NCI-H69 (cell line): ENCODE results near the gene RXRG.

Source experiments
- DNase-seq: peaks from one replicate; lab custom pipeline; 2025; lab: John Stamatoyannopoulos, UW

Gene RXRG

GRCh38 chr1:165409657-165410358, 35.1 kb downstream of the RXRG start:
- no peak for DNase-seq

GRCh38 chr1:165408518-165408917, 36.4 kb downstream of the RXRG start:
- peak; percentile 84 for DNase-seq

- DNase-seq: no peak
Observed at GRCh38 chr1:165407398-165407797, 37.5 kb downstream of the RXRG start.

DNA sequence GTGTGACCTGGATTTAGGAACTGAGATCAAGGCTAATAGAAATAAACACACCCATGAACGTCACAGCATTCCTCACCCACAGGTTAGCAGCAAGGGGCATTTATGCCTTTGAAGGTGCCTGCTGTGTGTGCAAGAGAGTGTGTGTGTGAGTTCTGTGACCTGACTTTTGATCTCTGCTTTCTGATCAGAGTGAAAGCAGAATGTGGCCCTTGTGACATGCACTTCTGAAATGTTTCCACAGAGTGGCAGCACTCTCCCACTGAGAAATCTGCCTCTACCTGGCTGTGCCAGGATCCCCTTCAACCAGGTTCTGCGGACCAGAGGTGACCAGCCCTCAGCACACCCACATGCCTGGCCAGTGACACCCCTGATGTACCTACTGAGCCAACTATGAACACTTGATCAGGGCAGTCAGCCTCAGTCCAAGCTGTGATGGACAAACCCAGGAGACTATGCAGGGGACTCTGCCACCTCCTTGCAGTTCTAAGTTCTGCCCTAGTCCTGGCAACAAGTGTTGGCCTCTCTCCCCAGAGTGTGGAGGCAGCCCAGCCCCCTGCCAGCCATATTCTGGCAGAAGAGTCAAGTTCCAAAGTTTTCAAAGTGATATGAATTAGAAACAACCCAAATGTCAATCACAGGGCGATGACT, 41.0 kb downstream of the RXRG start:
- peak; percentile 71 for DNase-seq

DNA sequence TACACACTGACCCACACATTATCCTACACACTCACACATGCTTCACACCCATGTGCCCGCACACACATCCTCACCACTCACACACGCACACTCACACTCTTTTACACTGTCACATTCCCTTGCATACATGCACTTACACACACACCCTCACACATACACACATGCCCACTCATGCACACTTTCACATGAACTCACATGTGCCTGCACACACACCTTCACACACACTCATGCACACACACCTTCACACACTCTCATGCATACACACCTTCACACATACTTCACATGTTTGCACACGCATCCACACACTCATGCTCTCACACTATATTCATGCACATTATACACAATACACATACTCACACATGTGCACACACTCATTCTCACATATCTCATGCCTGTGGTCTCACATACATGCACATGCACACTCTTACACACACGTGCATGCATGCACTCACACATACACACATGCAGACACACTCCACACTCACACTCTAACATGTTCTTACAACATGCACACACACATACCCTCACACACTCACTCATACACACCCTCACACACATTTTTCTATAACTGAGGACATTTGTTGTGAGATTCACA, 42.3 kb downstream of the RXRG start:
- DNase-seq: no peak

DNA sequence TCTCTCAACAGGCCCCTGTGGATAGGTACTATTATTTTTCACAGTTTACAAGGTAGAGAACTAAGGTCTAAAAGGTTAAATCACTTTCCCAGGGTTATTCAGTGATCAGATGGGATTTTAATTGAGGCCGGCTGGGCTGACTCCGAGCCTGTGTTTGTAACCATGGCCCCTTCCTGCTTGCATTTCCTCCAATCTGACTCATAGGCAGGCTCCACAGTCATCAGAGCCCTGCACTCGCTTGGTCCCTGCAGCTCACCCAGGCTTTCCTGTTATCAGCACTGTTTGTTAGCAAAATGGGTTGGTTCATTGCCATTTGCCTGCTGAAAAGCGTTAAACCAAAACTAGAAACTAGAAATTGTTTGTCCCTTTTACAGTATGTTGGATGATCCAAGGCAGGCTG, 47.0 kb downstream of the RXRG start:
- DNase-seq: peak; percentile 22

DNA sequence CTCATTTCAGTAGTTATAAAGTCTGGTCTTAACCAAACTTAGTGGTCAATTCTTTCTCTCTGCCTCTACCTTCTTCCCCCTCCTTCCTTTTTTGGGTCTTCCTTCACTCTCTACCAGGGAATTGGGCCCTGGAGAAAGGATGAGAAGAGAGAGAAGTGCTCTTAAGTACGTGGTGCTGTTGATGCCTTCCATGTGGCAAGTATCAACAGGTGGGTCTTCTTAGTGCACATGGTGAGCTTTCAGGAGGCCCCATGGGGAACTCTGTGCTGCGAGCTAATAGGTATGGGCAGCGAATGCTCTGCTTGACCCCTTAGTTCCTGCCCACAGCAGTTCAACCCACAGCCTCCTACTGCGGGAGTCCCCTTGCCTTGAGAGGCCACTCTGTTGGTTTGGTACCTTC, 49.0 kb downstream of the RXRG start:
- DNase-seq: no peak

GRCh38 chr1:165395478-165395877, 49.4 kb downstream of the RXRG start:
- peak; percentile 36 for DNase-seq

DNA sequence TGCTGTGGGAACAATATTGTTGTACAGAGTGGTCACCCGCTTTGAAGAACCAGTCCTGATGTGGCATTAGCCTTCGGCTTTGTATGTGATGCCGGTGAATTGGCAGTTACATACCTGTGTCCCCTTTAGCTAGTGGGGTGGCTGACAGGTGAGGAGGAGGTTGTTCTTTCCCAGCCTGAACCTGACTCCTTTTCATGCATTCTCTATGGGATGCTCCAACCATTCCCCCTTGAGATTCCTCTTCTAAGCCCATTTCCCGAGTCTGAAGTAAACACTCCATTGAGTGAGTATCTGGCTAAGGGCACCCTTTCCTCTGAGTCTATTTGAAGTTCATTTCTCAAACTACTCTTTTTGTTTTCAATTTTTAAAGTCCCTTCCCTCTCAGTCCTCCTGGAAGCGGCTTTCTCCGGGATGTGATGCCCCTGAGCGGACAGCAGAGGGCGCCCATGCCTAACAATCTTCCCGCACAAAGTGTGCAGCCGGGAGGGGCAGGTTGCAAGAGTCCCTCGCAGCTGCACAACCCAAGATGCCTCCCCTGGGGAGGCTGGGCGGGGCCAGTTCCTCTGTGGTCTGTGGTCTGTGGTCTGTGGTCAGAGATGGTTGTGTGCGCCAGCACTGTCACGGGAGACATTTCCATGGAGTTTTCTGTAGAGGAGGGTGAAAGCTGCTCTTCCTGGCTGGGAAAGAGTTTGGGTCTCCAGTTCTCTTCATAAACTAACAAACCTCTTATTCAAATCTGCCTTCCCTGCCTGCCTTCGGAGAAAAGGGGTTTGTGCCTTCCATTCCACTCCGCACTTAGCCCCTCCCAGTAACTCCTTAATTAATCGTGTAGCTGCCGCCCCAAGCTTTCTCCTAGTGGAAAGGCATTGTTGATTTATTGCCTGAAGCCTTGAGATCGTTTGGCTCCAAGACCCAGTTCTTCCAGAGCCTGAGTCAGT, 52.0 kb downstream of the RXRG start:
- DNase-seq: peak; percentile 96

DNA sequence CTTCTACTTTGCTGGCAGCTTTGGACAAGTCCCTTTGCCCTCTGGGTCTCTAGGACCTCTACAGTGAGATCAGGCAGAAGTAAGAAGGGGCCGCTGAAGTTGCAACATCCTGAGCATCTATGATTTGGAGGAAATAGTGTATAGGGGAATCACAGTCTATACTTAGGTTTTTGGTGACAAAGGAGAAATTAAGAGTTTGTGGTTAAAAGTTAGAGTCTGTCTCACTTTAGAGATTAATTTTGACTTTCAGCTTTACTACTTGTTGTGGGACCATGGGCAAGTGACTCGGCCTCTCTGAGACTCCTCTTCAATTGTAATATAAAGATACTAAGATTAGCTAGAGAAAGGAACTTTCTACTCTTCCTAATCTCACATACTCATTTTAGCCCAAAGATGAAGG, 55.3 kb downstream of the RXRG start:
- DNase-seq: no peak

DNA sequence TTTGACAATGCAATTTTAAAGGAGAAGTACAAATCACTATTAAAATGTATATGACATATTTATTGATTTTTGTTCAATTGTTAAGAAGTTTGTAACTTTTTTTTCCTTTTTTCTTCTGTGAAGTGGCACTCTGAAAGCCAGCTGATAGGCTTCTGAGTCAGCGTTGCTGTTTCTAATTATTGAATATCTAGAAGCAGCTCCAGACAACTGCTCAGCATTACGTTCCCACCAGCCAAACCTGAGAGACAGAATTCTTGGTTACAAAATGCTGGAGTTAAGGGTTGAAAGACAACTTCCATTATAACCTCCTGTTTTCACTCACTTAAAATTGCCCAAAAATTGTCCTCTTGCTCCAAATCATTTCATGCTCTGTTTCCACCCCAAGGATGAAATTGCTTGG, 57.0 kb downstream of the RXRG start:
- no peak for DNase-seq

DNA sequence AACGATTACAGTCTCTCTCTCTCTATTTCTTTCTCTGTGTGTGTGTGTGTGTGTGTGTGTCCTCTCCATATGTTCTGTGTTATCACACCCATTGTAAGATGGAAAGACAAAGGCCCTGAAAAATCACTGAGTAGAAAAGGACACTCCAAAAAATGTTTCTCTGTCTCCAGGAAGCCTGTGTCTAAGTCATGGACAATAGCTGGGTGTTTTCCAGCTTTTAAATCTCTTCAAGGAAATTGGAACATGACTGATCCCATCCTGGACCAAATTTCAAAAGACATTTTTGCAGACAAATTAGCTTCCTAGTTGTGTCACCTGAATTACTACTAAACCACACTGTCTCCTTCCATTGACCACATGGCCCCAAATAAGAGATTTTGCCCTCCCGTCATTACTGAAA, 57.4 kb downstream of the RXRG start:
- no peak for DNase-seq

DNA sequence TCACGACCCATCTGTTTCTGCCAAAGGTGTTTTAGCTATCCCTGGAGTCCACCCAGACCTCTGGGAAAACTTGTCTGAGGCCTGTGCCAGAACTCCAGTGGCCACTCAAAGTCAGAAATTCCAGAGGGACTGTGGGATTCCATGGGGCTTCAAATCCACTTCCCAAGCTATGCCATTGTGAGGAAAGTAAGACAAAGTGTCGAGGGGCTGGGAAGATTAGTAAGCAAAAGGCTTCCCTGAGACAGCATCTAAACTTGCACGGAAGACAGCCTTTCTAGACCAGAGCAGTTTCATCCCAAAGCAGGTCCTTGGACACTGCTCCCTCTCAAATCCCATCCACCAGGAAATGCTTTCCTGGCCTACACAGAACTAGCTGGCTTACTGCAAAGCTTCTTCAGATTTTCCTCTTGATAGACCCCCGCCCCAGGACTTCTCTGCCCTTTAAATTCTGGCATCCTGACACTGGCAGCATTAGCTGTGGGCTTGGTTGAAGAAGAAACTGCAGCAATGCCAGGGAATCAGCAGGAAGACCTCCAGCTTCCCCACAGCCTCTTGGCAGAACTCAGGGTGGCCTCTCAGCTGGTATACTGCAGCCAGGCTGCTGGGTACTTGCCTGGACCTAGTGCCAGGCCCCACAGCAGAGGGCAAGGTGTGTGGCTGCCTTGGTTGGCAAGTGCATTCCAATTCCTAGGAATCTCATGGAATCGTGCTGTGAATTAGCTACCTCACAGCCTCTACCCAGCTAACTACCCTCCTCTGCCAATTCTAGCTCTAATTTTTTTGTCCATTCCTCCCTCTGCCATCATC, 61.1 kb downstream of the RXRG start:
- no peak for DNase-seq

DNA sequence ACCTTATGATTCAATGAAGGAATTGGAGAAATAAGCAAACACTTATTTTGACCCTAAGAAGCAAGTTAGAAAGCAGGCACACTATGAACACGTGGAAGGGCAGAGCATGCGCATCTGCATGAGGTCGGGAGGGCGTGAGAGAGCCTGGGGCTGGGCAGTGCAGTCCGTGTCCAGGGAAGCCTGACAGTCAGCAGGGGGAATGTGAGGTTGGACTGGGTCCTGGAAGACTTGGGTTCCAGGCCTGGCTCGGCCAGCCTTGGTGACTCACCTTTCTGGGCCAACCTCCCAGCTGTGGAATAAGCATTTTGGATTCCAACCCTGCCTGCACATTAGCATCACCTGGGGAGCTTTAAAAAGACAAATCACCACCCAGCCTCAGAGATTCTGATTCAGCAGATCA, 61.9 kb downstream of the RXRG start:
- DNase-seq: no peak

- no peak for DNase-seq
Observed at GRCh38 chr1:165381745-165382505, 63.0 kb downstream of the RXRG start.

GRCh38 chr1:165376811-165377311, 68.1 kb downstream of the RXRG start:
- no peak for DNase-seq

DNA sequence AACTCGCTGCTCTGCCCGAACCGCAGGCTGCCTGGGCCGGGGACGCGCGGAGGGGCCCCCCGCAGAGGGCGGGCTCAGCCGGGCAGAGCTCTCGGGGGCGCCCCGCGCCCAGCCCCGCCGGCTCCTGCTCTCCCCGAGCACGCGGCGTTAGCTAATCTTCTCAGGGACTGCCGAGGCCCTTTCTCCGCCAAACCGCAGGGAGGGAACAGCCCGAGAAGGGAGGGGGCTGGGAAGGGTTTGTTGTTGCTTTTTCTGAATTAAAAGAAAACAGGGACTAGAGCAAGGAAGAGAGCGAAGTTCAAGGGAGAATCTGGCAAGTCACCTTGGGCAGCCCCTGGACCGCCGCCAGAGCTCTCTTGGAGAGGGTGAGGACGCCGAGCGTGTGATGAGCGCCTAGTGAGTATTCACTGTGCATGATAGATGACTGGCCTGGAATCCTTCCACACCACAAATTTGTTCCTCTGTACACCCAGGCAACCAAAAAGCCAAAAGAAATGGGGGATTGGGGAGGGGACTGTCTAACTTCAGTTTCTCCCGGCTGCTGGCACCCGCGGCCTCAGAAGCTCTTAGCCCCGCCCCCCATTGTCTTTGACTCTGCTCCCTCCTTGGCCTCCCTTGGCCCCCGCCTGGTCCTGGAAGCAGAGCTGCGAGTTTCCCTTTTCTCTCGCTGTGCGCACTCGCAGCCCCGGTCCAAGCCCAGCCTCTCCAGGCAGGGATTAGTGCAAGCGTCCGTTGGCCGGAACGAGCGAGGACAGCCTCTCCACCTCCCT, 68.7 kb downstream of the RXRG start:
- peak; percentile 85 for DNase-seq

GRCh38 chr1:165375623-165376022, 69.3 kb downstream of the RXRG start:
- DNase-seq: no peak

DNA sequence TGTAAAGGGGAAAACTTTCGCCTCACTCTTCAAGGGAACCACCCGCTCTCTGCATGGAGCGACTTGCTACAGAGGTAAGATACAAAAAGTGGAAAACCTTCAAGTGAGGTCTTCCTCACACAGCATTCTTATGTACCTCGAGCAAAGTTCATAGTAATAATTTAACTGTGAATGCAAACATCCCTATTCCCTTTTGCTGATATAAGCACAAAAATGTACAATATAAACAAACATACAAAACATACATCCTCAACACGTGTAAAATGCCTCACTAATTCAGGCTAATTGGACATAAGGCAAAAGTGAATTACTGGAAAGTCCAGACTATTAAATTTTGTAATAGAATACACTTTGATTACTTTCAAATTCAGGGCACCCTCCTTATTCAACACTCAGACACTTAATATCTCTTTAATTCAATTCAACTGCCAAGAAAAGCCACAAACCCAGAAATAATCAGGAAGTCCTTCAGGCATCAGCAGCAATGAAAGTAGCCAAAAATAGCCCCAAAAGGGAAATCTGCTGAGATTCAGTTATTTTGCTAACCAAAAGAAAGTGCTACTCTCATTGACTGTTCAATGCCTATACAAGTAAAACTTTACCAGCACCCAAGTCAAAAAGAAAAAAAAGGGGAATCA, 73.2 kb downstream of the RXRG start:
- no peak for DNase-seq
